Activated naive CD4-positive, alpha-beta T cell treated with anti-CD3 and anti-CD28 coated beads for 36 hours (primary cell): ENCODE measurements around the gene HK2. TPM values are rescaled to one million over a fixed set of nuclear protein-coding genes. Genes with fewer than 3 reads are reported as not detected.

Source experiments
- CTCF ChIA-PET: fragments of 350-600 bp; sonication (Branson Sonifier 250); formaldehyde crosslinking; loops from one replicate; lab custom pipeline; 2021; ENCODE audit warnings: antibody characterized with exemption; lab: Charles Lee
- DNase-seq: peaks from one replicate; pipeline ENCODE4 v3.0.0-alpha.2; 2020
- H3K27ac Mint-ChIP-seq: one replicate; pipeline ENCODE4 v1.8.0; 2021; ENCODE audit warnings: mild to moderate bottlenecking, mixed read lengths
- H3K27me3 Mint-ChIP-seq: one replicate; pipeline ENCODE4 v1.8.0; 2021; ENCODE audit warnings: low read depth, mixed read lengths
- H3K36me3 Mint-ChIP-seq: one replicate; pipeline ENCODE4 v1.8.0; 2021; ENCODE audit warnings: low read depth, mixed read lengths
- H3K4me1 Mint-ChIP-seq: one replicate; pipeline ENCODE4 v1.8.0; 2021; ENCODE audit warnings: low read depth, mixed read lengths
- H3K4me3 Mint-ChIP-seq: one replicate; pipeline ENCODE4 v1.8.0; 2021; ENCODE audit warnings: mild to moderate bottlenecking, moderate library complexity, mixed read lengths
- H3K9me3 Mint-ChIP-seq: one replicate; pipeline ENCODE4 v1.8.0; 2021; ENCODE audit warnings: mixed read lengths
- intact Hi-C: fragments of 100-400 bp; cut with micrococcal nuclease; formaldehyde crosslinking; loops from one replicate; pipeline ENCODE4 v1.15.1; 2023
- total RNA-seq, 2 experiments: library from RNA; stranded (reverse); gene quantifications; one replicate each; pipeline ENCODE4 v1.2.3, GENCODE V29; 2021

Gene HK2
- total RNA-seq, 2 experiments from 2014 or later: 37.9 to 38.7 TPM

DNA sequence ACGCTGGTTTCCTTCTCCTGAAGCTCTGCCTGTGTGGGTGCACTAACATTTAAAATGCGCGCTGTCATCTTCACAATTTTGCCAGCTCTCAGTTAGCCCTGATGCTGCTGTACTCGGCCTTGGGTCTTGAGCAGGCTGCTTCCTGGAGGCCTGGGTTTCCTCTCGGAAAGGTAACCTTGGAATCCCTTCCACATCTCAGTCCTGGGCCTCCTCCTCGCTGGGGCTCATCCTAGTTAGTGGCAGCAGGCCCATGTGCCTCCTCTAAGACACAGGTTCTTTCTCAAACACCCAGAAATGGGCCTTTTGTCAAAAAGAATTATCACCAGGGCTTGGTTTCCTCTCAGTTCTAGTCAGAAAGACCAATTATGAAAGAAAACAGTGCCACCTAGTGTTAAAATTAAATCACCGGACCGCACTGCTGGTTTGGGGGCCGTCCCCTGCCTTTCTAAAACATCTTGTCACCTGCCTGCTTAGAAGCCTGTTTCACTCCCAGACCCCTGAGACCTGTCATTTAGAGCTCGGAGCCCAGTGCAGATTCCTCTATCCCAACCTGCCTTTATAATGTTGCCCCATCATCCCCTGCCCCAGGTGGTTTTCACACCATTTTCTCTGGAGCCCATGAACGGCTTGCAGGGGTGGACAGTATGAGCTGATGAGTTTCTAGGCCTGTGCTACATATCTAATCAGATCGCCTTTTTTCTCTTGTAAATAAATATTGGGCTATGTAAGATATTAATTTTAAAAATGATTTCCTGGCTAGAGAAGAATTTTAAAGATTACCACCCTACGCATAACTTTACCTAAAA lies 42.4 kb downstream of the HK2 start:
- no peak overlapping the region for H3K27ac Mint-ChIP-seq
- H3K4me3 Mint-ChIP-seq: no peak overlapping the region
- peak; percentile 62 for DNase-seq
- no peaks in the 10 kb centered on the region for H3K9me3 Mint-ChIP-seq
- intact Hi-C loops: loop anchor here (1.0 to 5.0 kb wide), 7 partner anchors 29 to 393 kb away; partner anchors contain the start of gene TTC31
- CTCF ChIA-PET: interaction anchor here (0.6 to 3.7 kb wide), 18 partner anchors 9 to 288 kb away, joined by 3 to 37 read pairs (median 4); partner anchors contain the start of gene HK2
- H3K4me1 Mint-ChIP-seq: no peaks in the 10 kb centered on the region
- peaks cover 50% of the 10 kb centered on the region for H3K36me3 Mint-ChIP-seq
- no peaks in the 10 kb centered on the region for H3K27me3 Mint-ChIP-seq

DNA sequence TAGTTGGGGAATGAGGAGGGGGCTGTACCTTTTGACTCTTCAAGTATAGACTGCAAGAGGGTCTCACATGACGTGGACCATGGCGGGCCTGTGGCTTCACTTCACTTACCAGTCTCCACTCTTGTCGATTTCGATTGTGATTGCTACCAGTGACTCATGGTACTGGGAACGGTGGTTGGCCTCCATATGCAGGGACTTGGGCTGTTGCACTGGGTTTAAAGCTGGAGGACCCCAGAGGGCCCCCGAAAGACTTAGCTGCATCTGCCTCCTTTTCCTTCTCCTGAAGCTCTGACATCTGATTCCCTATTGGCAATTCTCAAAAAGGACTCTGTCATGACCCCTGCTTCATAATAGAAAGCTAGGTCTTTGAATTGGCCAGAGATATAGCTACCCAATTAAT lies 43.4 kb downstream of the HK2 start:
- Mint-ChIP-seq H3K9me3 (no peaks in the 10 kb centered on the region), H3K4me1 (no peaks in the 10 kb centered on the region), H3K27ac (no peak overlapping the region), H3K4me3 (no peak overlapping the region), H3K36me3 (peaks cover 53% of the 10 kb centered on the region), H3K27me3 (no peaks in the 10 kb centered on the region)
- intact Hi-C loops: loop anchor here (2.0 to 5.0 kb wide), 3 partner anchors 31 to 290 kb away; no protein-coding TSS in a partner anchor
- CTCF ChIA-PET: interaction anchor here (0.8 to 3.7 kb wide), 12 partner anchors 11 to 336 kb away, joined by 3 to 37 read pairs (median 5); partner anchors contain the start of gene HK2
- no peak for DNase-seq

DNA sequence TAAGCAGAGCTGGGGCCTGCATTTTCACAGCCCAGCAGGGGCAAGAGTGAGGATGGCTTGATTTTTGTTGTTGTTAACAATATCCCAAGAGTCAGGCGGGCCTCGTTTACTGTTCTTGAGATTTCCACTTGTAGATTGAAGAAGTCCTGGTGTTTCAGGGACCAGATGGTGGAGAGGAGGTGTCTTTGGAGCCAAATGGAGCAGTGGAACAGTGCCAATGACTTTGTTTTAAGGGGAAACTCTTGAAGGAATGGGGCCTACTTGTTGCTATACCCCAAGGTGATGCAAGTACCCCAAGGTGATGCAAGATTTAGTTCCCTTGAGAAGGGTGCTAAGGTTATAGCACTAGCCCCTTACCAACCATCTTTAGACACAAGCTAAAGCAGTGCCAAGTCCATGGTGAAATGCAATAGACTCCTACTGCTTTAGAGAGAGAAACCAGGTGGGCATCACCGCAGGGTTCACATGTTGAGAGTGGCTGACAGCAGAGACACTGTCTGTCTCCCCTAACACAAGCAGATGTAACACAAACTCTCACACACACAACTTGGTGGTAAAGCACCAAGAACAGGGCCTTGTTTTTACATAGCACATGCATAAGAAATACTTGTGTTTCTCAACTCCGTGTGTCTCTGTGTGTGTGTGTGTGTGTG lies 44.0 kb downstream of the HK2 start:
- intact Hi-C loops: loop anchor here (2.0 to 5.0 kb wide), 3 partner anchors 31 to 291 kb away; no protein-coding TSS in a partner anchor
- no peaks in the 10 kb centered on the region for H3K9me3 Mint-ChIP-seq

DNA sequence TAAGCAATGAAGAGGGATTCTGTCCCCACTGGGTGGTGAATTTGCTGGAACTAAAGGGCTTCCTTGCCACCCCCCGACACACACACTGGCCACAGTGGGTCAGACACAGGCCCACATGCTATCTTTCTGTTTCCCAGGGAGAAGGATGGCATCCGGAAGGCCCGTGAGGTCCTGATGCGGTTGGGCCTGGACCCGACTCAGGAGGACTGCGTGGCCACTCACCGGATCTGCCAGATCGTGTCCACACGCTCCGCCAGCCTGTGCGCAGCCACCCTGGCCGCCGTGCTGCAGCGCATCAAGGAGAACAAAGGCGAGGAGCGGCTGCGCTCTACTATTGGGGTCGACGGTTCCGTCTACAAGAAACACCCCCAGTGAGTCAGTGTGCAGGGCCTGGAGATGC lies 44.6 kb downstream of the HK2 start:
- H3K27me3 Mint-ChIP-seq: no peaks in the 10 kb centered on the region
- CTCF ChIA-PET: interaction anchor here (1.4 kb wide), 1 partner anchor 163 kb away, joined by 4 read pairs; no protein-coding TSS in a partner anchor
- intact Hi-C loops: loop anchor here (5.0 kb wide), 2 partner anchors 116 to 291 kb away; no protein-coding TSS in a partner anchor
- no peak for DNase-seq
- H3K4me3 Mint-ChIP-seq: no peak overlapping the region
- no peaks in the 10 kb centered on the region for H3K9me3 Mint-ChIP-seq
- peaks cover 51% of the 10 kb centered on the region for H3K36me3 Mint-ChIP-seq
- H3K4me1 Mint-ChIP-seq: no peaks in the 10 kb centered on the region
- no peak overlapping the region for H3K27ac Mint-ChIP-seq

More for the DNA sequence above, 44.0 kb downstream of the HK2 start:
- CTCF ChIA-PET: interaction anchor here (1.1 to 3.7 kb wide), 5 partner anchors 42 to 337 kb away, joined by 3 to 37 read pairs (median 9); partner anchors contain the start of gene HK2
- Mint-ChIP-seq H3K27me3 (no peaks in the 10 kb centered on the region), H3K4me1 (no peaks in the 10 kb centered on the region), H3K36me3 (peaks cover 52% of the 10 kb centered on the region), H3K27ac (no peak overlapping the region), H3K4me3 (no peak overlapping the region)
- no peak for DNase-seq

DNA sequence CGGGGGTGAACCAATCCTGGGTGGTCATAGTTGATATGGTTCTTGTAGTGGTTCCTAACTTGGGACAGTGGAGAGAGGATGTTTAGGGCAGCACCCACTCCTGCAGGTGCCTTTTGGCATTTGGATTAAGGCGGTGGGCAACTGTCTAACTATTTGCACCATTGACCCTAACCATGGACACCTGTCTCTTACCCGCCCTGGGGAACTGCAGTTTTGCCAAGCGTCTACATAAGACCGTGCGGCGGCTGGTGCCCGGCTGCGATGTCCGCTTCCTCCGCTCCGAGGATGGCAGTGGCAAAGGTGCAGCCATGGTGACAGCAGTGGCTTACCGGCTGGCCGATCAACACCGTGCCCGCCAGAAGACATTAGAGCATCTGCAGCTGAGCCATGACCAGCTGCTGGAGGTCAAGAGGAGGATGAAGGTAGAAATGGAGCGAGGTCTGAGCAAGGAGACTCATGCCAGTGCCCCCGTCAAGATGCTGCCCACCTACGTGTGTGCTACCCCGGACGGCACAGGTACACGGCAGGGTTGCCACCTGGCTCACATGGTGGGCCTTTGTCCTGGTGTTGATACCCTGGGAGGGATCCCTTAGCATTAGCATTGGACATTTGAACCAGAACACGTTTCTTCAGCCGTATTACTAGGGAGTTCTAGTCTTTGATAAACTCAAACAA lies 46.3 kb downstream of the HK2 start:
- no peaks in the 10 kb centered on the region for H3K4me1 Mint-ChIP-seq
- intact Hi-C loops: no loop called here
- no peaks in the 10 kb centered on the region for H3K27me3 Mint-ChIP-seq
- no peak overlapping the region for H3K4me3 Mint-ChIP-seq
- DNase-seq: no peak
- no peaks in the 10 kb centered on the region for H3K9me3 Mint-ChIP-seq
- peaks cover 51% of the 10 kb centered on the region for H3K36me3 Mint-ChIP-seq
- H3K27ac Mint-ChIP-seq: no peak overlapping the region
- CTCF ChIA-PET: no interaction called here

DNA sequence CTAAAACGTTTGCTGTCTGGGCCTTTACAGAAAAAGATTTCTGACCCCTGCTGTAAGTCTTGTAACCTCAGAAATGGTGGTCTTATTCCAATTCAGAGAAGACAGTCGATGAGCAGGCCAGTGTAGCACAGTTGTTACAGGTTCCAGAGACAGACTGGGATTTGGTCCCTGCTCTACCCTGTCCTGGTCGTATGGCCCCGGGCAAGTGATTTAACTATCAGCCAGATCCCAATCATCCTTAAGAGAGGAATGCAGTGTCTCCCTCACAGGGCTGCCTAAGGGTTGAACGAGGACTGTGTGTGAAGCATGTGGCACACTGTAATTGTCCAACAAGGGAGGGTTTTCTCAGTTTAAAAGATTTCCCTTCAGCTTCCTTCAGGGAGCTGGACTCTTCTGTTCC lies 47.2 kb downstream of the HK2 start:
- Mint-ChIP-seq H3K9me3 (no peaks in the 10 kb centered on the region), H3K36me3 (peaks cover 56% of the 10 kb centered on the region), H3K4me3 (no peak overlapping the region), H3K27ac (no peak overlapping the region), H3K4me1 (no peaks in the 10 kb centered on the region), H3K27me3 (no peaks in the 10 kb centered on the region)
- CTCF ChIA-PET: no interaction called here
- intact Hi-C loops: no loop called here
- no peak for DNase-seq

DNA sequence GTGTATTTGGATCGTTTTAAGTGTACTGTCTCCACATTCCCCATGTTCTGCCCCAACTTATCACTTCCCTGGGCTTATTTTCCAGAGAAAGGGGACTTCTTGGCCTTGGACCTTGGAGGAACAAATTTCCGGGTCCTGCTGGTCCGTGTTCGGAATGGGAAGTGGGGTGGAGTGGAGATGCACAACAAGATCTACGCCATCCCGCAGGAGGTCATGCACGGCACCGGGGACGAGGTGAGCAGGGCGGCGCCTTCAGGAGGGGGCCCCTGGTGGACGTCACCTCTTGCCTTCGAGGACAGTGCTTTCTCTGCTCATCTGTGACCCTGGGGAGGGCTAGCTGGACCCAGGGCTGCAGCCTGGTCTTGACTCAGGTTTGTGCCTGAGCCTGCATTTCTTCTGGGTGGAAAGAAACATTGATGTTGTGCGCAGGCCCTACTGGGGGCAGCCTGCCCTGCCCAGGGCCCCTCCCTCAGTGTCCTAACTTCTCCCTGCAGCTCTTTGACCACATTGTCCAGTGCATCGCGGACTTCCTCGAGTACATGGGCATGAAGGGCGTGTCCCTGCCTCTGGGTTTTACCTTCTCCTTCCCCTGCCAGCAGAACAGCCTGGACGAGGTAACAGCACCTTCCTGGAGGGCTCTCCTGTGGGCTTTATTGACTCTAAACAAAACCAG lies 47.8 kb downstream of the HK2 start:
- CTCF ChIA-PET: no interaction called here
- intact Hi-C loops: no loop called here
- no peak for DNase-seq
- H3K4me3 Mint-ChIP-seq: no peak overlapping the region
- H3K36me3 Mint-ChIP-seq: peaks cover 59% of the 10 kb centered on the region
- H3K4me1 Mint-ChIP-seq: no peaks in the 10 kb centered on the region
- H3K27ac Mint-ChIP-seq: no peak overlapping the region
- no peaks in the 10 kb centered on the region for H3K9me3 Mint-ChIP-seq
- no peaks in the 10 kb centered on the region for H3K27me3 Mint-ChIP-seq

DNA sequence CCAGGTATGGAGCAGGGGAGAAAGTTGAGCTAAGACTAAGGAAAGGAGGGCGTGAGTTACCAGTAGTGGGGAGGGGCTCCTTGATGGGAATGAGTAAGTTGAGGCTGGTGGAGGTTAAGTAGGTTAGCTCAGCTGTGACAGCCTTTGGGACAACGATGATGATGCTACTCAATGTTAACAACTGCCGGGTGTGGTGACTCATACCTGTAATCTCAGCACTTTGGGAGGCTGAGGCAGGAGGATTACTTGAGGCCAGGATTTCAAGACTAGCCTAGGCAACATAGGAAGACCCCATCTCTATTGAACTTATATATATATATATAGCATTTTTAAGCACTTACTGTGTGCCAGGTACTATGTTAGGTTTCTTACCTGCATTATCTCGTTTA lies 48.4 kb downstream of the HK2 start:
- H3K27me3 Mint-ChIP-seq: no peaks in the 10 kb centered on the region
- H3K4me1 Mint-ChIP-seq: no peaks in the 10 kb centered on the region
- intact Hi-C loops: no loop called here
- peaks cover 63% of the 10 kb centered on the region for H3K36me3 Mint-ChIP-seq
- H3K4me3 Mint-ChIP-seq: no peak overlapping the region
- CTCF ChIA-PET: no interaction called here
- no peak overlapping the region for H3K27ac Mint-ChIP-seq
- no peak for DNase-seq
- no peaks in the 10 kb centered on the region for H3K9me3 Mint-ChIP-seq

DNA sequence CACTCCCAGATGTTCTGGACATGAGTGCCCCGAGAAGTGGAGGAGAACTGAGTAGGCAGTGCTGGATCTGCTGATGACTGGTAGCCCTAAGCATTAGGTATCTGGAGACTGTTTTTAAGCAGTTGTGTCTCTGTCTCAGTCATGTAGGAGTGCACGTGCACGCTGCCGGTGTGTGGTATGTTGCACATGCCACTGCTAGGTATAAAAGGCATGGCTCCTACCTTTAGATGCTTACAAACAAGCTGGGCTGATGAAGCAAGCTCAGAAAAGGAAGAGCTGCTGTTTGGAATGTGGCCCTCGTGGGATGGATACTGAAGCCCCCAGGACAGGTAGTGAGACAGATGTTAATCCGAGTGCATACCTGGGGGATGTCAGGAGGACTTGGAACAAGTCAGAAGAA lies 49.1 kb downstream of the HK2 start:
- CTCF ChIA-PET: no interaction called here
- no peak overlapping the region for H3K27ac Mint-ChIP-seq
- intact Hi-C loops: no loop called here
- no peak for DNase-seq
- no peak overlapping the region for H3K4me3 Mint-ChIP-seq
- H3K36me3 Mint-ChIP-seq: peaks cover 61% of the 10 kb centered on the region
- H3K4me1 Mint-ChIP-seq: no peaks in the 10 kb centered on the region
- H3K27me3 Mint-ChIP-seq: no peaks in the 10 kb centered on the region
- no peaks in the 10 kb centered on the region for H3K9me3 Mint-ChIP-seq

DNA sequence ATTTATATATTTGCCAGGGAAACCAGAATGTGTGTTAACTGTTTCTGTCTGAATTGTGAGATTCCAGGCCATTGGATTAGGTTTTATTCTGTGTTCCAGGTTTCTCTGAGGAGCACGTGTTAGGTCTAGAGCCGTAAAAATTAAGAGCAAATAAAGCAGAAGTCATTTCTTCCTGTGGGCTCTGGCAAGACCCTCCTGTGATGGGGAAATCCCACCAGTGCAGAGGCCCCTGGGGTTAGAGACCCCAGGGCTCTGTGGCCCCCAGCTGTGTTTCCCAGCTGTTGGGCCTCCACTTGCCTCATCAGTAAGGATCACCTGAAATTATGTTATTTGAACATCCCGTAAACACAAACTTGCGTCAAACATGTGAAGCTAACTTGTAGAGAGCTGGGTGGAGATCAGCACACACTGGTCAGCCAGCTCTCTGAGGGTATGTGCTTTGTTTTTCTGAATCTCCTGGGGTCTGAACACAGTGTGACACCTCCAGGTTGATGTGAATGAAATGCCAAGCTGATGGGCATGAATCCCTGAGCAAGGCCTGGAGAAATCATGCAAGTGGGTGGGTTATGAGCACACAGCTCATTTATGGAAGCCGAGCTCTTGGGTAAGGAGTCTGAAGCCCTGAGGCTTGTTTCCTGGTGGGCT lies 50.3 kb downstream of the HK2 start:
- CTCF ChIA-PET: interaction anchor here (1.2 to 1.8 kb wide), 2 partner anchors 169 to 189 kb away, joined by 3 to 4 read pairs; no protein-coding TSS in a partner anchor
- peaks cover 57% of the 10 kb centered on the region for H3K36me3 Mint-ChIP-seq

DNA sequence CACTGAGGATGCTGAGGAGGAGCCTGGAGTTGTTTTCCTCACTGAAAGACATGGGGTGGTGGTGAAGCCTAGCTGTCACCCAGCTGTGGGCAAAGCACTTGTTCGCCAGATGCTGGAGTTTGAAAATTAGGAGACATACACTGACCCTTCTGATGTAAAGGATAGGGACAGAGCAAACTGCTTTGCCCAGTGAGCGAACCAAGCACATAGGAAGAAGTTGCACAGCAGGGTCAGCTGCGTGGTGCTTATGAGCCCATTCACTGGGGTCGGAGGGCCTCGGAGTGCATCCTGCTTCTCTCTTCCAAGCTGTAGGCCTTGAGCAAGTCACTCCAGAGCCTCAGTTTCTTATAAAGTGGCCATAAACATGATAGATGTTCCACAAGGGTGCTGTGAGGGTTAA lies 50.9 kb downstream of the HK2 start:
- CTCF ChIA-PET: interaction anchor here (0.9 to 1.8 kb wide), 3 partner anchors 9 to 190 kb away, joined by 3 to 4 read pairs (median 3); no protein-coding TSS in a partner anchor
- Mint-ChIP-seq H3K9me3 (no peaks in the 10 kb centered on the region), H3K36me3 (peaks cover 58% of the 10 kb centered on the region), H3K4me3 (no peak overlapping the region), H3K27ac (no peak overlapping the region), H3K27me3 (no peaks in the 10 kb centered on the region), H3K4me1 (no peaks in the 10 kb centered on the region)
- DNase-seq: no peak
- intact Hi-C loops: no loop called here

More for the DNA sequence above, 50.3 kb downstream of the HK2 start:
- Mint-ChIP-seq H3K27me3 (no peaks in the 10 kb centered on the region), H3K27ac (no peak overlapping the region), H3K4me3 (no peak overlapping the region), H3K4me1 (no peaks in the 10 kb centered on the region), H3K9me3 (no peaks in the 10 kb centered on the region)
- DNase-seq: no peak
- intact Hi-C loops: no loop called here
